ENCODE data around the gene SLC35E1.

GRCh38 chr19:16621165-16621800, 49.1 kb upstream of the SLC35E1 start:
- TF ChIP-seq, protein P1, sequence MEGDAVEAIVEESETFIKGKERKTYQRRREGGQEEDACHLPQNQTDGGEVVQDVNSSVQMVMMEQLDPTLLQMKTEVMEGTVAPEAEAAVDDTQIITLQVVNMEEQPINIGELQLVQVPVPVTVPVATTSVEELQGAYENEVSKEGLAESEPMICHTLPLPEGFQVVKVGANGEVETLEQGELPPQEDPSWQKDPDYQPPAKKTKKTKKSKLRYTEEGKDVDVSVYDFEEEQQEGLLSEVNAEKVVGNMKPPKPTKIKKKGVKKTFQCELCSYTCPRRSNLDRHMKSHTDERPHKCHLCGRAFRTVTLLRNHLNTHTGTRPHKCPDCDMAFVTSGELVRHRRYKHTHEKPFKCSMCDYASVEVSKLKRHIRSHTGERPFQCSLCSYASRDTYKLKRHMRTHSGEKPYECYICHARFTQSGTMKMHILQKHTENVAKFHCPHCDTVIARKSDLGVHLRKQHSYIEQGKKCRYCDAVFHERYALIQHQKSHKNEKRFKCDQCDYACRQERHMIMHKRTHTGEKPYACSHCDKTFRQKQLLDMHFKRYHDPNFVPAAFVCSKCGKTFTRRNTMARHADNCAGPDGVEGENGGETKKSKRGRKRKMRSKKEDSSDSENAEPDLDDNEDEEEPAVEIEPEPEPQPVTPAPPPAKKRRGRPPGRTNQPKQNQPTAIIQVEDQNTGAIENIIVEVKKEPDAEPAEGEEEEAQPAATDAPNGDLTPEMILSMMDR (IDR thresholded peaks at IDR 0.05) = no peak
- TF ChIP-seq POLR2A (IDR thresholded peaks at IDR 0.05) = no peak

Data from adrenal gland (tissue), 5 donors.